Left kidney (tissue), 8 donors: ENCODE data around the gene DYNC1I2. TPM values are rescaled to one million over a fixed set of nuclear protein-coding genes. Genes with fewer than 3 reads are reported as not detected.
A peak's percentile ranks its signal among the peaks of the same experiment; 100 is the strongest.

ENCODE experiments used
- DNase-seq: peaks from one replicate; pipeline ENCODE4 v3.0.0-alpha.2; 2013
- long read RNA-seq, 8 donors: transcript quantifications; one replicate each; lab custom pipeline, GENCODE V29; 2026
- polyA plus RNA-seq: library from polyadenylated mRNA; unstranded; fragments of 120-200 nt; gene quantifications from one replicate; pipeline ENCODE4 v1.2.1, GENCODE V29; 2013; ENCODE audit not compliant: insufficient read length

Gene DYNC1I2
- polyA plus RNA-seq: 197 TPM
- long read RNA-seq, donor 1, transcript DYNC1I2-203 (16 exons, 2,572 nt): major isoform, 10 of 82 reads
- long read RNA-seq, donor 1, partial matches to known transcripts: 63 of 82 reads
- long read RNA-seq, donor 1, other reads (novel, unspliced or antisense): 0 of 82 reads
- long read RNA-seq, donor 2, transcript DYNC1I2-203 (16 exons, 2,572 nt): major isoform, 19 of 126 reads
- long read RNA-seq, donor 2, transcript DYNC1I2-201 (16 exons, 2,589 nt): minor isoform, 8 of 126 reads
- long read RNA-seq, donor 2, partial matches to known transcripts: 96 of 126 reads
- long read RNA-seq, donor 2, other reads (novel, unspliced or antisense): 0 of 126 reads
- long read RNA-seq, donor 3, transcript DYNC1I2-203 (16 exons, 2,572 nt): major isoform, 8 of 83 reads
- long read RNA-seq, donor 3, partial matches to known transcripts: 67 of 83 reads
- long read RNA-seq, donor 3, other reads (novel, unspliced or antisense): 0 of 83 reads
- long read RNA-seq, donor 4, partial matches to known transcripts: 13 of 13 reads
- long read RNA-seq, donor 4, other reads (novel, unspliced or antisense): 0 of 13 reads
- long read RNA-seq, donor 5, transcript DYNC1I2-201 (16 exons, 2,589 nt): minor isoform, 17 of 147 reads
- long read RNA-seq, donor 5, transcript DYNC1I2-203 (16 exons, 2,572 nt): major isoform, 28 of 147 reads
- long read RNA-seq, donor 5, partial matches to known transcripts: 100 of 147 reads
- long read RNA-seq, donor 5, other reads (novel, unspliced or antisense): 0 of 147 reads
- long read RNA-seq, donor 6, transcript DYNC1I2-203 (16 exons, 2,572 nt): major isoform, 11 of 107 reads
- long read RNA-seq, donor 6, transcript DYNC1I2-201 (16 exons, 2,589 nt): minor isoform, 7 of 107 reads
- long read RNA-seq, donor 6, partial matches to known transcripts: 86 of 107 reads
- long read RNA-seq, donor 6, other reads (novel, unspliced or antisense): 0 of 107 reads
- long read RNA-seq, donor 7, transcript DYNC1I2-201 (16 exons, 2,589 nt): minor isoform, 10 of 168 reads
- long read RNA-seq, donor 7, transcript DYNC1I2-203 (16 exons, 2,572 nt): major isoform, 14 of 168 reads
- long read RNA-seq, donor 7, partial matches to known transcripts: 136 of 168 reads
- long read RNA-seq, donor 7, other reads (novel, unspliced or antisense): 0 of 168 reads
- long read RNA-seq, donor 8, transcript DYNC1I2-203 (16 exons, 2,572 nt): major isoform, 10 of 69 reads
- long read RNA-seq, donor 8, partial matches to known transcripts: 50 of 69 reads
- long read RNA-seq, donor 8, other reads (novel, unspliced or antisense): 0 of 69 reads

DNA sequence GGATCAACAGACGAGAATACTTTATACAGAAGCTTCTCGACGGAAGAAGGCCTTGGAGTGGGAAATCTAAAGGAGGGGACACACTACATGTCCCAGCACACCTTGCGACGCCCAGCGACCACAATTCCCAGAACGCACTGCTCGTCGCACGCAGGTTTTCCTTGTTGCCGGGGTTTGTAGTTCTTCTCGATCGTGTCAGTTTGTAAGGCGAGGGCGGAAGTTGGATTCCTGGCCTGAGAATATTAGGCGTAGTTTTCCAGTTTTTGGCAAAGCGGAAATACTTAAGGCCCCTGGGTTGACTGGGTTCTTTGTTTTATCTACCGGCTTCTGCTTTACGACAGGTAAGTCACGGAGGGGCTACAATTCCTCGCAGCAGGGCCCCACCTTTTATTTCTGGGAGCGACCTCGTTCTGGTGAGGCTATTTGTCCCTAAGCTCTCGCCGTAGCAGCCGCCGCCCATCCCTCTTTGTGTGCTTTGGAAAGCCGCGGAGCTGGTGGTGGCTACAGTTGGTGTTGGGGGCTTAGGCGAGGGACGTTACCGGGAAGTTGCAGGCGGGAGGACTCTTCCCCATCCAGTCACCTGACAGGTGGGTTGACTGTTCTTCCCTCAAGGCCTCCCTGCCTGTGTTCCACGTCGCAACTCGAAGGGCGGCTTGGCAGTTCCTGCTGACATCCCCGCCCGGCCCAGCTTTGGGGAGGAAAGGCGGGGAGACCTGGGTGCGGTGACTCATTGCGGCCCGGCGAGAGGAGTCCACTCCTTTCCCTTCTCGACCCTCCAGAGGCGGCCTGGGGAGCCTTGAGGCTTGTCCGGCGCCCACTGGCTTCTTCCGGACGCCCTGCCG lies at the start of gene DYNC1I2:
TSS of gene DYNC1I2 (plus strand) at position 183 of the 842 bp plus-strand sequence. CDS start 2,687 bp downstream, outside the sequence.
- DNase-seq: peak; percentile 93

DNA sequence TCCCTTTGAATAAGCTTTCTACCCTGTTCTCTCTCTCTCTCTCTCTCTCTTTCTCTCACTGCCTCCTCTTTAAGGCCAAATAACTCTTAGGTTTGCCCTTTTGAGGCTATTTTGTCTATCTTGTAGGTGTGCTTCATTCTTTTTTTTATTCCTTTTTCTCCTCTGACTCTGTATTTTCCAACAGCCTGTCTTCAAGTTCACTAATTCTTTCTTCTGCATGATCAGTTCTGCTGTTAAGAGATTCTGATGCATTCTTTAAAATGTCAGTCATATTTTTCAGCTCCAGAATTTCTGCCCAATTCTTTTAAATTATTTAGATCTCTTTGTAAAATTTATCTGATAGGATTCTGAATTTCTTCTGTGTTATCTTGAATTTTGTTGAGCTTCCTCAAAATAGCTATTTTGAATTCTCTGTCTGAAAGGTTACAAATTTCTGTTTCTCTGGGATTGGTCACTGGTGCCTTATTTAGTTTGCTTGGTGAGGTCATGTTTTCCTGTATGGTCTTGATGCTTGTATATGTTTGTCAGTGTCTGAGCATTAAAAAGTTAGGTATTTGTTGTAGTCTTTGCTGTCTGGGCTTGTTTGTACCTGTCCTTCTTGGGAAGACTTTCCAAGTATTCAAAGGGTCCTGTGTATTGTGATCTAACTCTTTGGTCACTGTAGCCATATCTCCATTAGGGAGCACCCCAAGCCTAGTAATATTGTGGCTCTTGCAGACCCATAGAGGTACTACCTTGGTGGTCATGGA lies 35.4 kb upstream of the DYNC1I2 start:
- DNase-seq: no peak

DNA sequence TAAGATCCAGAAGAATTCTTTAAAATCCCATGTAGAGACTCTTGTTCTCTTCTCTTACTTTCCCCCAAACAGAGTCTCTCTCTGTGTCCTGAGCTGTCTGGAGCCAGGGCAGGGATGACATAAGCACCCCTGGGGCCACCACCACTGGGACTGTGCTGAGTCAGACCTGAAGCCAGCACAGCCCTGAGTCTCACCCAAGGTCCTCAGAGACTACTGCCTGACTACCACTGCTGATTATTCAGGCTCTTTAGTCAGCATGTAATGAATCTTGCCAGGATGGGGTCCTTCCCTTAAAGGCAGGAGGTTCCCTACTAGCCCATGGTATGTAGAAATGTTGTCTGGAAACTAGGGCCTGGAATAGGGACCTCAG lies 34.9 kb upstream of the DYNC1I2 start:
- no peak for DNase-seq

DNA sequence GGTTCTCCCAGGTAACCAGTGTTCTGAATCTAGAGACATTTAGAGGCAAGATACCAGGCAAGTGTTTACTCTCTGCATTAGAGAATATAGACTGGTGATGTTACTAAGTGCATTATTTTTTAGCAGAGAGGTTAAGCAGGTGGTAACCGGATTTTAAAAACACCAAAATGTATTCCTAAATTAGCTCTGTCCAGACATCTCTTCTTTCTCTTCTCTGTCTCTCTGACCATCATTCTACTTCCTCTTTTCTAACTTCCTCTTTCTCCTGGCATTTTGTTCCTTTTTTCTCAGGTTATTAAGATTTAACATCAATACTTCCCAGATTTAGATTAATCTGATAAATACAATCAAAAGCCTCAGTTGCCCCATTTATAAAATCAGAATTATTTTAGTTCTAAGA lies 31.7 kb upstream of the DYNC1I2 start:
- DNase-seq: no peak

DNA sequence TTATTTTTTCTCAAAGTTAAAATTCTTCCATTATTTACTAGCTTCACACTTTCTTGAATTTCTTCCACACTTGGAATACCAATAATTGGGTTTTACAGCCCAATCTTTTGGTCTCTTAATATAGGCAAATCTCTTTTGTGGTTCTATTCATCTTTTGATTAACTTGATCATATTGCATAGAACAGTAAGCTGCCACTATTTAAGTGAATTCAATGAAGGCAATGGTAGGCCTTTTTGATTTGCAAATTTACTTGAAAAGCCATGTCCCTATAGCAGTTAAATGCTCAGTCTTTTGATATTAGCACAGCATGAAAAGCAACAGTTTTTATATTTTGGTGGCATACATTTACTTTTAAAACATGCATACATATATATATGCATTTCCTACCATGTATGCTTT lies 20.2 kb upstream of the DYNC1I2 start:
- DNase-seq: no peak

DNA sequence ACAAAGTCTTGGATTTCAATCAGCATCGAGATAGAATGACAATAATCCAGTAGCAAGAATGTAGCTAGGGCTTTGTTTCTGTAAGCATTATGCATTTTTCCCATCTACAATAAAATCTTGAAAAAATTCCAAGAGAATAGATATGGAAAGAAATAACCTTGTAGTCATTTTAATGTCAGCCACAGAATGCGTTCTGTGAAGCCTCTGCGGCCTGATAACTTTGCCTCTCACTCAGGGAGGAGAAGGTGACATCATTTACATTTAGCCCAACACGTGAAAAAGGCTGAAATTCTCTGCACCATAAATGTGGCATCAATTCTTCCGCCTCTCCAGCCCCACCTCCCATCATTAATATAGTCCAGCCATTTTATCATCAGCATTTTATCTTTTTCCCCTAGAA lies 19.1 kb upstream of the DYNC1I2 start:
- no peak for DNase-seq

DNA sequence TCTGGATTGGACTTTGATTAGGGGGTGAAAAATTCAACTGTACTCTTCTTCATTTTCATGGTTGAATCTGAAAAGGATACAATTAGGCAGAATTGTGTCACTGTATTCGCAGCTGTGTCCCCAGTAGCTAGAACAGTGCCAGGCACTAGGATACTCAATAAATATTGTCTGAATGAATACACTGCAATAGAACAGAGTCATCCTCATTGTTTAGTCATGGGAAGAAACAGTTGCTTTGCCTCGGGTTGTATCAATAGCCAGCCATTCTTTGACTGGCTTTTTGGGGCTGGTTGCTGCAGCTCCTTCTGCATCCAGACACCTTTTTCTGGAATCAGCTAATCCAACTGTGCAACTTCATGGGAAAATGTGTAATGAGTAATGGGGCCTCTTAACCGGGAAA lies 18.1 kb upstream of the DYNC1I2 start:
- no peak for DNase-seq

DNA sequence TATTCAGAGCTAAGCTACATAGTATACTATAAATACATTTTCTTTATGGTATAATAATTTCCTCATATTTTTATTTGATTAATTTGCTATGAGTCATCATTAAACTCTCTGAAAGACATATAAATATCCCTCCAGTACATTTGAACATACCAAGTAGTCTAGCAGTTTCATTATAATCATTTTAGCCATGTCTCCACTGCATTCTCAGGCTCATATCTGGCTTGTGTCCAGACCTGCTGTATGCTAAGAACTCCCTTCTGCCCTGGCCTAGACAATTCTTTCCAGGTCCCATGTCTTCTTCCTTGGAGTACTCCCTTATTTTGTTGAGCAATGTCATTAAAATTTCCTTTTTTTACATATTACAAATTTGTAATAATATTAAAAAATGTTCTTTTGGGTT lies 16.6 kb upstream of the DYNC1I2 start:
- no peak for DNase-seq

DNA sequence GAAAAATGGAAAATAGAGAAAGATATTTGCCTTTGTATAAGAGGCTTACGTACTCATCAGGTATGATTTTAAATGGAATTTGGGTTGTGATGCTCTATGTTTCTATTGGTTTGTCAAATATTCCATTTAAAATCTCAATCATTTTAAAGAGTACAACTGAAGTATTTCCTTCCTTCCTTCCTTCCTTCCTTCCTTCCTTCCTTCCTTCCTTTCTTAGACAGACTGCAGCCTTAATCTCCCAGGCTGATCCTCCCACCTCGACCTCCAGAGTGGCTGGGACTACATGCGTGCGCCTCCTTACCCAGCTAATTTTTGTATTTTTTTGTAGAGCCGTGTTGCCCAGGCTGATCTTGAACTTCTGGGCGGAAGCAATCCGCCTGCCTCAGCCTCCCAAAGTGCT lies 15.4 kb upstream of the DYNC1I2 start:
- DNase-seq: no peak

DNA sequence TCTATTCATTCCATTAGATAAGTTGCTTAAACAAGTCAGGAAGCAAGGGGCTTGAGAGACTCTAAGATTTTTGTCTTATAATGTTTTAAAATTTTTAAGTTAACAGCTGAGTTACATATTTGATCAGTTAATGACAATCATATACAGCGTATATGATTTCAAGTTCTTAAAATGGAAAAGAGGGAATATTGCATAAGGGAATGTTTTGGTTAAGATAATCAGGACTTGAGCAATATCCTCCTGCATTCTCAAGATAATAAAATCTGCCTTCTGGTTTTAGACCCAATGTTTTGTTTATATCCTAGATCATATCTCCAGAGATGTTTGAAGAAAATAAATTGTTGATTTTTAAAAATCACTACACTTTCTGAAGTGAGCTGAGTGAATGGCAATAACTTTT lies 13.4 kb upstream of the DYNC1I2 start:
- no peak for DNase-seq

DNA sequence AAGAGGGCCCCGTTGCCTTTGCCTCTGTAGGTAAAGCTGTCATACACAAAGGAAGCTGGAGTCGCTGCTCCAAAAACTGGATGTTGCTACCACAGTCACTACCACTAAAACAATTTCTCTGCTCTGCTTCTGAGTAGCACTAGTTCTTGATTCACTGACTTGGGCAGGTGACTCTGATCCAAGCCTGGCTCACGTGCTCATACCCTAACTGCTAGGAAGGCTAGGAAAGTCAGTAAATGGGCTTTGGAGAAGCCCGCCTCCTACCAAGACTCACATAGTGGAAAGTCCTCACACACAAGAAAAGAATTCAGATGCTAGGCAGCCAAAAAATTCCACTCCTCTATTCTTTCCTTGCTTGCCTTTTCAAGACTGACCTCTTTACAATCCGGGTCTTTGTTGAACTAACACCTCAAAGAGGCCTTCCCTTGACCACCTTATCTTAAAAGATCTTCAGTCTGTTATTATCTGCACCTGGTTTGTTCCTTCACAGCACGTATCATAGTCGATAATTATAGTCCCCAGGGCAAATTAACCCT lies 11.4 kb upstream of the DYNC1I2 start:
- DNase-seq: no peak

DNA sequence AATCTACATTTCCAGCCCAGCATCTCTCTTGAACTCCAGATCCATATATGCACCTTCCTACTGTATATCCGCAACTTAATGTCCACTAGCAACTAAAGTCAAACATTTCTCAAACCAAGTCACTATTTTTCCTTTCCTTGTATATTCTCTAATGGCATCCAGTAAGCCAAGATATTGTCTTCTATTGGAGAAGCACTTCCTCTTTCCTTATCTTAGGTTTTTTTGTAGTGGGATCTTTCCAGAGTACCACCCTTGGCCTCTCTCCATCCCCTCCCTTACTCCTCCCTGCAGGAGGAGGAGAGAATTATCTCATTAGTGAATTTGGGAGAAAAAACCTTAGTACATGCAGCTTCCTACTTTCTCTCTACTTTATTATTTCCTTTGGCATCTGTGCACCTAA lies 8.7 kb upstream of the DYNC1I2 start:
- DNase-seq: no peak

DNA sequence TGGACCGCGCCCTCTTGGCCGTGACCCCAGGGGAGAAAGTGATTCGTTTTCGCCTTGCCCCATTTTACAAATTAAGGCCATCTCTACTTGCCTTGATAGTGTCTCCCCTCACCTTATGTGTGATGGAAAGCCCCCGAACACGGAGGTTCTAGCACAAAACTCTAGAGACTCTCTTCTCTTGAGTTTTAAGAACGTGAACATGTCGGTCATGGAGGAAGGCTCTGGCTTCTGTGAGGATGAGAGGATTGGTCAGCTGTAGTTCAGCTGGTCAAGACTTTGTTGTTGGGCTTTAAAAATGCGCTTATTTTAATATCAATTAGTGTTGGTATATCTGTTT lies 828 bp downstream of the DYNC1I2 start:
- no peak for DNase-seq

DNA sequence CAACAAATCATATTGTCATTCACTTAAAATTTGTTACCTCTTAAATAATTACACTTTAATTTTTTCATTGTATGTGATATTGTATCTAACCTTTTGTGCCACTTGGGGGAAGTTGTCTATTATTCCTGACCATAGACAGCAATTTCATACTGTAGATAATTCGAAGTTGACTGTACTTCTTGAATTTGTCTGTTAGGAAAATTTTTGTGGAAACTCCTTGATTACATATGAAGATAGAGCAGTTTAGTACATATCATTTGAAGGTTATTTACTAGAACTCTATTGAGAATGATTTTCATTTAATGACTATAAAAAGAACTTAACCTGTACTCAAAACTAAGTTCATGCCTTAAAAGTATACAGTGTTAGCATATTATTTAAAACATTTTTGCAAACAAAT lies 5.1 kb downstream of the DYNC1I2 start:
- no peak for DNase-seq

DNA sequence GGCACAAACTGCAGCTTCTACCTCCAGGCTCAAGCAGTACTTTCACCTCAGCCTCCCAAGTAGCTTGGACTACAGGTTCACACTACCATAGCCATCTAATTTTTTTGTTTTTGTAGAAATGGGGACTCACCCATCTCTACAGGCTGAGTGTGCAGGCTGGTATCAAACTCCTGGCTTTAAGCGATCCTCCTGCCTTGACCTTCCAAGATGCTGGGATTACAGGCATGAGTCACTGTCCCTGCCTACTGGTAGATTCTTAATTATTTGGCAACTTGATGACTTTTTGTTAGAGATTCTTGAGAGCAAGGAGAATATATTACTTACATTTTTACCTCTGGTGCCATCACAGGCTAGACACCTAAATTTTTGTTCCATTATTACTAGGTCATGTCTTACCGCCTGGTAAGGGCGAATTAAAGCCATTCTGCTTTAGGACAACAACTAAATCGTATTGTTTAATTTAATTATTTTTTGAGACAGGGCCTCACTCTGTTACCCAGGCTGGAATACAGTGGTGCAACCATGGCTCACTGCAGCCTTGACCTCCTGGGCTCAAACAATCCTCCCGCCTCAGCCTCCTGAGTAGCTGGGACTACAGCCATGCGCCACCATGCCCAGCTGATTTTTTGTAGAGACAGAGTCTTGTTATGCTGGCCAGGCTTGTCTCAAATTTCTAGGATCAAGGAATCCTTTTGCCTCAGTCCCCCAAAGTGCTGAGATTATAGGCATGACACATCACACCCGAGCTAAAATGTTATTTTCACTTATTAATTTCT lies 15.7 kb downstream of the DYNC1I2 start:
- no peak for DNase-seq

DNA sequence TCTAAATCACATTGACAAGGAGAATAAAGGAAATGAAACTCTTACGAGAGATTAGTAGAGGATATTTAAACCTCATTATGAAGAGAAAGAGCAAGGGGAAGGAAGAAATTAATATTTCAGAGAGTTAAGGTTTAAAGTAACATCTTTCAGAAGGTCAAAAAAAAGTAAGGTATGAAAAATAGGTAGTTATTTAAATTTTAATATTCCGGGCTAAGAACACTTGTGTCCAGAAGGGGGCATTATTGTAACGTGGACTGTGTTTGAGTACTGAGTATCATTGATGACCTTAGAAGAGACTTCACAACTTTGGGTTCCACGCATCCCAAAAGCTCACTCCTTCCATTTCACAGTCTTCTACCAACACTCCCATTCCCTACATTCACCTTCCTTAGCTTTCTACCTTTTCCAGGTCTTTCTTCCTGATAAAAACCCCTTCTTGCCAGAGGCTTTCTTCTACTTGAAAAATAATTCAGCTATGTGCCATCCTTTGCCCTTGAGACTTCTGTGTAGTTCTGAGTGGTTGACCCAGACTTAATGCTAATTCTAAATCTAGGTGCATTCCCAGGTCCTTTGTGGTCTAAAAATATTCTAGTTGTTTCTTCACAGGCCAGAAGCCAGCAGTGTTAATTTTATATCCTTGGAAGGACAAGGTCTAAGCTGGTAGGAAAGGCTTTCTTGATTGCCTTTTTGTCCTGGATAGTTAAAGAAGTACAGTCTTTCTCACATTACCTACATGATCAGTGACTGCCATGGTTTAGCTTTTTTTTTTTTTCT lies 16.5 kb downstream of the DYNC1I2 start:
- no peak for DNase-seq

DNA sequence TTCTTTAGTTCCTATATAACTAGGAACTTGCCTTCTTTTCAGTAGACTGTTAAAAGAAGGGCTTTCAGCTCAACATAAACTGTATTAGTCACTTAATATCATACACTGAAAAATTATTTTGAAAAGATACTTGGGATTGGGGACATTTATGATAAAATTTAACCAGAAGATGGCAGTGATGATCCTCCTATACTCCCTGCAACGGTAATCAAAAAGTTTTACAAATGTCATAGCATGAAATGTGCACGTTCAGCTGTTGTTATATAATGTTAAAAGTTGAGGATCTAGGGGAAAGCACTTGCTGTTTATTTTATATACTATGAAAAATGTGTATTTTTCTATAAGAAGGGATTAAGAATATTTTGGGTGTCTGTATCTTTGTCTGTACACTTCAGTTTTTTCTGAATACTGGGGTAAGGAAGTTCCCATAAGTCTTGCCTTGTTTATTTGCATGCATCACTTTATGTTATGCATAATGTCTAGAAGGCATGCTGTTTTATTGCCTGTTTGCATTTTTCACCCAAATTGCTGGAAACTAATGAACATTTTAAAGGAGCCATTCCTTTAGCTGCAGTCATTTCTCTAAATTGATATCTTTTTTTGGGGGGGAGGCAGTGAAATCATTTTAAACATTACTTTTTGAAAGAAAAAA lies 19.0 kb downstream of the DYNC1I2 start:
- no peak for DNase-seq

DNA sequence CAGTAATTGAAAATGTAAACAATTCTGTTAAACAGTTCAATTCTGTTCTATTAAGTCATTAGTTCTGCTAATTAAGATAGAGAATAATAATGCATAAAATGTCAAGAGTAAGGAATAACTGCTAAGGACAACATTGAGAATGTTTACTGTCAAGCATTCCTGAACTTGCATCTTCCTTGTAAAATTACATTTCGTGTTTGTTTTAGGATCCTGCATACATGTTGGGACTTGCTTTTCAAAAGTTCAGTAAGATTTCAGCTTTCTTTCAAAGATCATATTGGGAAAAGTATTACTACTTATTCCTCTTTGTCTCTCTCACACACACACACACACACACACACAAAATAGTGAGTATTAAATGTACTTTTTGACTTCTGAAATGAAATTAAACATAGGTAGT lies 20.5 kb downstream of the DYNC1I2 start:
- no peak for DNase-seq
